ENCODE measurements around the gene CEMIP2.

The CEMIP2 gene

GRCh38 chr9:71758785-71759184 lies 9.5 kb downstream of the CEMIP2 start:
- peak in 1 of 2 donors; percentile 54 for DNase-seq (ENCODE audit: low read depth in 2 of 2)
- TF ChIP-seq CTCF (IDR thresholded peaks at IDR 0.05; ENCODE audit: low read depth, low read length), result no peak
- no peak overlapping the region for H3K4me3 ChIP-seq (replicated peaks in 1 of 2; ENCODE audit: low read depth in 2 of 2, low read length in 2 of 2)

GRCh38 chr9:71758277-71758676 lies 10.0 kb downstream of the CEMIP2 start:
- TF ChIP-seq CTCF (IDR thresholded peaks at IDR 0.05; ENCODE audit: low read depth, low read length), result no peak
- no peak overlapping the region for H3K4me3 ChIP-seq (replicated peaks in 1 of 2; ENCODE audit: low read depth in 2 of 2, low read length in 2 of 2)
- no peak for DNase-seq (ENCODE audit: low read depth in 2 of 2)

GRCh38 chr9:71756753-71757152 lies 11.6 kb downstream of the CEMIP2 start:
- no peak for TF ChIP-seq CTCF (IDR thresholded peaks at IDR 0.05; ENCODE audit: low read depth, low read length)
- H3K4me3 ChIP-seq (replicated peaks in 1 of 2; ENCODE audit: low read depth in 2 of 2, low read length in 2 of 2), result no peak overlapping the region
- no peak for DNase-seq (ENCODE audit: low read depth in 2 of 2)

GRCh38 chr9:71755869-71756268 lies 12.4 kb downstream of the CEMIP2 start:
- no peak overlapping the region for H3K4me3 ChIP-seq (replicated peaks in 1 of 2; ENCODE audit: low read depth in 2 of 2, low read length in 2 of 2)
- no peak for DNase-seq (ENCODE audit: low read depth in 2 of 2)
- TF ChIP-seq CTCF (IDR thresholded peaks at IDR 0.05; ENCODE audit: low read depth, low read length), result no peak

GRCh38 chr9:71755230-71755629 lies 13.1 kb downstream of the CEMIP2 start:
- H3K4me3 ChIP-seq (replicated peaks in 1 of 2; ENCODE audit: low read depth in 2 of 2, low read length in 2 of 2), result no peak overlapping the region
- no peak for TF ChIP-seq CTCF (IDR thresholded peaks at IDR 0.05; ENCODE audit: low read depth, low read length)
- no peak for DNase-seq (ENCODE audit: low read depth in 2 of 2)

- TF ChIP-seq CTCF (IDR thresholded peaks at IDR 0.05; ENCODE audit: low read depth, low read length), result no peak
- H3K4me3 ChIP-seq (replicated peaks in 1 of 2; ENCODE audit: low read depth in 2 of 2, low read length in 2 of 2), result no peak overlapping the region
- no peak for DNase-seq (ENCODE audit: low read depth in 2 of 2)
Observed at GRCh38 chr9:71754151-71754550, 14.2 kb downstream of the CEMIP2 start.

GRCh38 chr9:71752928-71753327 lies 15.4 kb downstream of the CEMIP2 start:
- no peak for TF ChIP-seq CTCF (IDR thresholded peaks at IDR 0.05; ENCODE audit: low read depth, low read length)
- no peak overlapping the region for H3K4me3 ChIP-seq (replicated peaks in 1 of 2; ENCODE audit: low read depth in 2 of 2, low read length in 2 of 2)
- DNase-seq (ENCODE audit: low read depth in 2 of 2), result no peak

Measured in cardiac fibroblast (primary cell).